H9 (cell line): ENCODE measurements around the gene C4orf33. TPM values are rescaled to one million over a fixed set of nuclear protein-coding genes. Genes with fewer than 3 reads are reported as not detected.
"Not testable (repeated sequence)": the region's sequence is repeated elsewhere in the genome, so short reads cannot be mapped to it uniquely, and the experiment has no call there.

ENCODE experiments used
- DNase-seq: peaks from one replicate; pipeline ENCODE4 v3.0.0-alpha.2; 2017
- H2AFZ ChIP-seq: one replicate; pipeline ENCODE4 v1.6.1; 2013; ENCODE audit warnings: mild to moderate bottlenecking, low read length, control low read depth, moderate library complexity
- H2AK5ac ChIP-seq: 2 replicates; pipeline ENCODE4 v1.6.1; 2013; ENCODE audit warnings: low read length, control low read depth, mixed read lengths; ENCODE audit not compliant: insufficient read length
- H2BK120ac ChIP-seq: one replicate; pipeline ENCODE4 v1.6.1; 2013; ENCODE audit warnings: low read depth, mild to moderate bottlenecking, low read length, control low read depth, inconsistent platforms; ENCODE audit not compliant: poor library complexity, severe bottlenecking
- H2BK12ac ChIP-seq: 2 replicates; pipeline ENCODE4 v1.6.1; 2013; ENCODE audit warnings: low read length, control low read depth, mixed read lengths, low read depth; ENCODE audit not compliant: insufficient read length
- H2BK15ac ChIP-seq: 2 replicates; pipeline ENCODE4 v1.6.1; 2013; ENCODE audit warnings: low read depth, low read length, control low read depth
- H2BK20ac ChIP-seq: one replicate; pipeline ENCODE4 v1.6.1; 2013; ENCODE audit warnings: low read depth, mild to moderate bottlenecking, low read length, control low read depth, inconsistent platforms; ENCODE audit not compliant: poor library complexity, severe bottlenecking
- H2BK5ac ChIP-seq: 2 replicates; pipeline ENCODE4 v1.6.1; 2013; ENCODE audit warnings: low read length, control low read depth, mixed read lengths; ENCODE audit not compliant: insufficient read length
- H3K14ac ChIP-seq: 2 replicates; pipeline ENCODE4 v1.6.1; 2013; ENCODE audit warnings: low read length, control low read depth; ENCODE audit not compliant: insufficient read depth
- H3K18ac ChIP-seq: 2 replicates; pipeline ENCODE4 v1.6.1; 2013; ENCODE audit warnings: low read depth, mild to moderate bottlenecking, mixed read lengths, low read length, control low read depth; ENCODE audit not compliant: insufficient read length
- H3K23ac ChIP-seq: 2 replicates; pipeline ENCODE4 v1.6.1; 2013; ENCODE audit warnings: low read length, control low read depth, mixed read lengths, low read depth; ENCODE audit not compliant: insufficient read length
- H3K23me2 ChIP-seq: 2 replicates; pipeline ENCODE4 v1.6.1; 2013; ENCODE audit warnings: low read depth, mild to moderate bottlenecking, mixed read lengths, low read length, control low read depth; ENCODE audit not compliant: insufficient read length, poor library complexity, severe bottlenecking
- H3K27ac ChIP-seq: 2 replicates; pipeline ENCODE4 v1.5.1; 2013; ENCODE audit warnings: low read length, control low read depth, mixed read lengths, low read depth; ENCODE audit not compliant: insufficient read length
- H3K27me3 ChIP-seq: 2 replicates; pipeline ENCODE4 v1.6.1; 2013; ENCODE audit warnings: low read length, control low read depth, inconsistent platforms; ENCODE audit not compliant: insufficient read depth
- H3K4ac ChIP-seq: 2 replicates; pipeline ENCODE4 v1.6.1; 2013; ENCODE audit warnings: low read depth, mild to moderate bottlenecking, control low read depth, inconsistent platforms, low read length, moderate library complexity
- H3K4me1 ChIP-seq: 2 replicates; pipeline ENCODE4 v1.6.1; 2013; ENCODE audit warnings: low read length, control low read depth, inconsistent platforms; ENCODE audit not compliant: insufficient read depth
- H3K4me2 ChIP-seq: 2 replicates; pipeline ENCODE4 v1.6.1; 2013; ENCODE audit warnings: low read length, control low read depth, mixed read lengths; ENCODE audit not compliant: insufficient read length, insufficient read depth
- H3K56ac ChIP-seq: 2 replicates; pipeline ENCODE4 v1.6.1; 2013; ENCODE audit warnings: low read depth, mild to moderate bottlenecking, mixed read lengths, low read length, control low read depth; ENCODE audit not compliant: insufficient read length
- H3K79me1 ChIP-seq: 2 replicates; pipeline ENCODE4 v1.6.1; 2013; ENCODE audit warnings: low read depth, mild to moderate bottlenecking, moderate library complexity, low read length, control low read depth, inconsistent platforms; ENCODE audit not compliant: insufficient read depth, poor library complexity, severe bottlenecking
- H3K79me2 ChIP-seq: 2 replicates; pipeline ENCODE4 v1.6.1; 2013; ENCODE audit warnings: low read length, control low read depth, inconsistent platforms; ENCODE audit not compliant: insufficient read depth
- H3K9ac ChIP-seq: 2 replicates; pipeline ENCODE4 v1.6.1; 2013; ENCODE audit warnings: low read length, control low read depth, mixed read lengths; ENCODE audit not compliant: insufficient read length; ENCODE audit errors: extremely low read depth
- H3K9me3 ChIP-seq: one replicate; pipeline ENCODE4 v1.6.1; 2013; ENCODE audit warnings: low read depth, low read length, inconsistent platforms; ENCODE audit not compliant: control insufficient read depth
- H3T11ph ChIP-seq: one replicate; pipeline ENCODE4 v1.6.1; 2013; ENCODE audit warnings: mild to moderate bottlenecking, low read length, control low read depth, inconsistent platforms
- H4K20me1 ChIP-seq: one replicate; pipeline ENCODE4 v1.6.1; 2013; ENCODE audit not compliant: control insufficient read depth, insufficient read length, insufficient read depth
- H4K5ac ChIP-seq: 2 replicates; pipeline ENCODE4 v1.6.1; 2013; ENCODE audit warnings: low read depth, mild to moderate bottlenecking, mixed read lengths, low read length, control low read depth; ENCODE audit not compliant: insufficient read length
- H4K8ac ChIP-seq: replicated peaks from 2 replicates; pipeline ENCODE4 v1.6.1; 2013; ENCODE audit warnings: low read length, control low read depth, mixed read lengths, low read depth; ENCODE audit not compliant: insufficient read length
- H4K91ac ChIP-seq: 2 replicates; pipeline ENCODE4 v1.6.1; 2013; ENCODE audit warnings: low read depth, mild to moderate bottlenecking, moderate library complexity, mixed read lengths, low read length, control low read depth; ENCODE audit not compliant: insufficient read length
- H3K27ac Mint-ChIP-seq, 3 experiments: 2 replicates in 2 of 3; 3 replicates in 1 of 3; pipeline ENCODE4 v1.8.0; 2020 to 2021; ENCODE audit warnings: mixed read lengths in 3 of 3, mild to moderate bottlenecking in 1 of 3, moderate library complexity in 1 of 3
- H3K27me3 Mint-ChIP-seq: 2 replicates; pipeline ENCODE4 v1.8.0; 2021; ENCODE audit warnings: low read depth, mild to moderate bottlenecking, moderate library complexity, mixed read lengths
- H3K36me3 Mint-ChIP-seq, 3 experiments: 2 replicates in 2 of 3; 3 replicates in 1 of 3; pipeline ENCODE4 v1.8.0; 2020 to 2021; ENCODE audit warnings: low read depth in 3 of 3, mixed read lengths in 3 of 3; ENCODE audit not compliant: insufficient read depth in 1 of 3
- H3K4me1 Mint-ChIP-seq, 2 experiments: 2 replicates each; pipeline ENCODE4 v1.8.0; 2020; ENCODE audit warnings: mixed read lengths in 2 of 2
- H3K4me3 Mint-ChIP-seq, 2 experiments: 2 replicates in 1 of 2; 3 replicates in 1 of 2; pipeline ENCODE4 v1.8.0; 2020 to 2021; ENCODE audit warnings: mild to moderate bottlenecking in 2 of 2, mixed read lengths in 2 of 2, moderate library complexity in 1 of 2
- H3K9me3 Mint-ChIP-seq, 2 experiments: 2 replicates in 1 of 2; 3 replicates in 1 of 2; pipeline ENCODE4 v1.8.0; 2020; ENCODE audit warnings: mild to moderate bottlenecking in 2 of 2, mixed read lengths in 2 of 2, moderate library complexity in 1 of 2
- CTCF ChIP-seq: fragments of 200-600 bp; sonication (generic); conservative IDR thresholded peaks from 3 replicates; pipeline ENCODE4 v1.8.0; 2021; ENCODE audit warnings: antibody characterized with exemption, mild to moderate bottlenecking
- WGBS: extraction: QIAGEN DNeasy Blood & Tissue Kit; methylation state at CpG from one replicate; pipeline ENCODE4 v1.1.7; 2013; ENCODE audit warnings: missing lambda C conversion rate, low lambda C conversion rate, mixed read lengths; ENCODE audit not compliant: insufficient read length; ENCODE audit errors: extremely low coverage; 5-methylcytosine and 5-hydroxymethylcytosine counted together
- total RNA-seq: library from RNA; stranded (reverse); gene quantifications from 2 replicates; pipeline ENCODE4 v1.2.1, GENCODE V29; 2021

Gene C4orf33
- total RNA-seq, 1 experiment from 2014 or later: 7.4 TPM

- no peak overlapping the region for H3K4me2 ChIP-seq
- H3K23ac ChIP-seq: no peak overlapping the region
- no peak overlapping the region for H4K91ac ChIP-seq
- no peaks in the 10 kb centered on the region for H3K79me1 ChIP-seq
- no peak overlapping the region for H3K18ac ChIP-seq
- no peak overlapping the region for H3K9ac ChIP-seq
- H3K4me1 Mint-ChIP-seq: peaks cover 18% of the 10 kb centered on the region in 2 experiments
- peaks cover 0 to 4% (median 0%) of the 10 kb centered on the region in 3 experiments; a peak in 1 of 7 replicates for H3K36me3 Mint-ChIP-seq
- WGBS: no CpG with 5 or more reads among the region's 5 CpGs
- no peak overlapping the region for H2BK12ac ChIP-seq
- H3K56ac ChIP-seq: no peak overlapping the region
- H2BK120ac ChIP-seq: no peak overlapping the region
- no peak overlapping the region for H3K27ac ChIP-seq
- peaks cover 0 to 2% of the 10 kb centered on the region in 2 experiments; a peak in 1 of 5 replicates for H3K9me3 Mint-ChIP-seq
- DNase-seq: no peak
- no peak overlapping the region for H3K14ac ChIP-seq
- no peak overlapping the region for H2AK5ac ChIP-seq
- no peak overlapping the region for H3K4ac ChIP-seq
- no peaks in the 10 kb centered on the region for H3K4me1 ChIP-seq
- no peaks in the 10 kb centered on the region for H3K27me3 Mint-ChIP-seq
- H3K27ac Mint-ChIP-seq: peak overlapping the region in 1 of 3 experiments; percentile 27; a peak in 1 of 7 replicates
- no peak overlapping the region for H2AFZ ChIP-seq
- H4K8ac ChIP-seq: no peak overlapping the region
- H3T11ph ChIP-seq: no peak overlapping the region
- TF ChIP-seq CTCF: no peak
- no peak overlapping the region for H3K4me3 Mint-ChIP-seq
- no peak overlapping the region for H4K5ac ChIP-seq
- H3K79me2 ChIP-seq: no peaks in the 10 kb centered on the region
- H2BK20ac ChIP-seq: no peak overlapping the region
- H2BK15ac ChIP-seq: no peak overlapping the region
- H3K23me2 ChIP-seq: no peaks in the 10 kb centered on the region
- H4K20me1 ChIP-seq: no peaks in the 10 kb centered on the region
- H3K9me3 ChIP-seq: no peaks in the 10 kb centered on the region
- no peaks in the 10 kb centered on the region for H3K27me3 ChIP-seq
- H2BK5ac ChIP-seq: no peak overlapping the region
Observed at GRCh38 chr4:129117705-129118104, 21.8 kb downstream of the C4orf33 start.

- H3K27me3 Mint-ChIP-seq, H3K14ac ChIP-seq: not testable (repeated sequence)
Observed at GRCh38 chr4:129126614-129127013, 30.7 kb downstream of the C4orf33 start.

More at GRCh38 chr4:129126614-129127013, 30.7 kb downstream of the C4orf33 start:
- H3K56ac ChIP-seq, H3T11ph ChIP-seq, H3K18ac ChIP-seq, H3K23ac ChIP-seq, H2BK12ac ChIP-seq, H4K20me1 ChIP-seq, H3K4me1 Mint-ChIP-seq, H3K4ac ChIP-seq, H2AK5ac ChIP-seq, H2BK20ac ChIP-seq, H3K27ac Mint-ChIP-seq, H4K5ac ChIP-seq, H3K79me2 ChIP-seq, H4K8ac ChIP-seq, DNase-seq, H3K9me3 ChIP-seq, H3K4me3 Mint-ChIP-seq, H3K4me2 ChIP-seq, H3K27ac ChIP-seq, H3K27me3 ChIP-seq, H4K91ac ChIP-seq, H3K9ac ChIP-seq, H3K4me1 ChIP-seq, H3K23me2 ChIP-seq, H3K9me3 Mint-ChIP-seq, H2BK5ac ChIP-seq, H3K79me1 ChIP-seq, H2BK15ac ChIP-seq, H2AFZ ChIP-seq, H2BK120ac ChIP-seq, H3K36me3 Mint-ChIP-seq: not testable (repeated sequence)
- no CpG with 5 or more reads among the region's 5 CpGs for WGBS
